NB4 (cell line): ENCODE results near the gene KCTD1.

ENCODE experiments used
- DNase-seq: peaks from one replicate; pipeline ENCODE4 v3.0.0; 2010; ENCODE audit warnings: low read depth
- H3K4me3 ChIP-seq: one replicate; pipeline ENCODE4 v1.5.1; 2011; ENCODE audit warnings: mild to moderate bottlenecking, low read depth, low read length, moderate library complexity
- CTCF ChIP-seq: IDR thresholded peaks from one replicate; pipeline ENCODE4 v1.5.1; 2012; ENCODE audit warnings: low read depth, low read length
- MAX ChIP-seq: IDR thresholded peaks from 2 replicates; pipeline ENCODE4 v1.6.1; 2011; ENCODE audit warnings: low read depth, low read length
- MYC ChIP-seq: IDR thresholded peaks from 2 replicates; pipeline ENCODE4 v1.6.1; 2011; ENCODE audit warnings: low read depth, low read length
- POLR2A ChIP-seq: IDR thresholded peaks from 2 replicates; pipeline ENCODE4 v1.6.1; 2011; ENCODE audit warnings: mild to moderate bottlenecking; ENCODE audit not compliant: insufficient read length; ENCODE audit errors: extremely low read depth

Gene KCTD1

DNA sequence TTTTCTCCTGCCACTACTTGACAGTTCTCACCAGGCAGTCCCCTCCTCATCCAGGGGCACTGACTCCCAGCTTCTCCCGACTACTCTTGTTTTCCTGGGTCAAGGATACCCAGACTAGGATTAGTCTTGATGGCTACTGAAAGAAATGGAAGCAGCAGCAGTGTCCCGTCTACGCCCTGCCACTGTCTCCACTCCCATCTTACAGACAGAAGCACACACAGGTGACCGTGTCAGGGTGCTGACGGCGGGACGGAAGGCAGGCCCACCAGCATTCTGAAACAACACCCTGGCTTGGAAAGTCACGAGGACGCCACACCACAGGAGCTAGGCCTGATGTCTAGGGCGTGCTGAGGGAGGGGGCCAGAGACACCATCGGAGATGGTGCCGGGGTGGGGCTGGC lies 82.9 kb downstream of the KCTD1 start:
- no peak overlapping the region for H3K4me3 ChIP-seq
- no peak for DNase-seq
- TF ChIP-seq MAX (no peak), POLR2A (no peak), MYC (no peak), CTCF (no peak)

DNA sequence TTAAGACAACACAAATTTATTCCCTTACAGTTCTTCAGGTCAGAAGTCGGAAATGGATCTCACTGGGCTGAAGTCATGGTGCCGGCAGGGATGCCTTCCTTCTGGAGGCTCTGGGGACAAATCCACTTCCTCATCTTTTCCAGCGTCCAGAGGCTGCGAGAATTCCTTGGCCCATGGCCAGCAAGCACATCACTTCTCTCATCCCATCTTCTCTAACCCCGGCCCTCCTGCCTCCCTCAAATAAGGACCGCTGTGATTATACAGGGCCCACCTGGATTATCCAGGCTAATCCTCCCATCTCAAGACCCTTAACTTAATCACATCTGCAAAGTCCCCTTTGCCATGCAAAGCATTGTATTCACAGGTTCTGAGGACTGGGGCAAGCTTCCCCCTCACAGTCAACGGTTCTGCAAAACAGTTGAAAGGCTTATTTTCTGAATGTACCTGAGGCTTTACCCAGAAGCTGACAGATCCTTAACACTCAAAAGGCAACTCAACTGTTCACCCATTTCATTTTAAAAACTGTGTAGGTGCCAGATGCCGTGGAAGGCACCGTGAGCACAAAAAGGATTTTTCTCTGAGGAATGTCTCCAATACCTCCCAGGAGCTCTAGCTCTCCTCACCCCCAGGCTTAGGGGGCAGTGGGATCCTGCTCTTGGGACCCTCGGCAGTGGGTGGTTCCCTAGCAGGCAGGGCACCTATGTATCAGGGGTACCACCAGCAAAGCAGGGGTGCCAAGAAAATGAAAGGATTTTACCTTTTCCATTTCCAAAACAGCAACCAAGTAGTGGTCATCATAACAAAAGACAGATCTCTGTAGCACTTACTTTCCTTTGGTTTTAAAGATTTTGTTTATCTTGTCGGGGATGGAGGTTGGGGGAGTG lies 84.0 kb downstream of the KCTD1 start:
- H3K4me3 ChIP-seq: no peak overlapping the region
- no peak for DNase-seq
- no peak for TF ChIP-seq MAX
- no peak for TF ChIP-seq MYC
- no peak for TF ChIP-seq POLR2A
- TF ChIP-seq CTCF: no peak

- no peak for TF ChIP-seq MAX
- no peak for TF ChIP-seq CTCF
- TF ChIP-seq POLR2A: no peak
- no peak for TF ChIP-seq MYC
- DNase-seq: no peak
These were observed 86.0 kb downstream of the KCTD1 start for GRCh38 chr18:26462355-26462754.

DNA sequence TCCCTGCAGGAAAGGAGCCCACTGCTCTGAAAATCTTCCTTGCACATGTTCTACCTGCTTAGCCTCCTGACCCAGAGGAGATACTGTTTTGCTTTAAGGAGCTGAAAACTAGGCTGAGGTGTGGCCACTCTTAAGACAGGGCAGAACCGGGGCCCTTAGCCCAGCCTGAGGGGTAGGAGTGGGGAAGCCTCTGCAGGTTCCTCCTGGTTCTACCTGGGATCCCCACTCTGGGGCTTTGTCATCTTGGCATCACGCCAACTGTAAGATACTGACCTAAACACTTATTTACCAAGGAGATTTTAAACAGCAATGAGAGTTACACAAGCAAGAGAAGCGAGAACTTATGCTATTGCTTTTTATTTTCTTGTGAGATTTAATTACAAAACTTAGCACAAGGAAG lies 86.9 kb downstream of the KCTD1 start:
- TF ChIP-seq MYC: no peak
- no peak for TF ChIP-seq POLR2A
- TF ChIP-seq MAX: no peak
- TF ChIP-seq CTCF: no peak

More at GRCh38 chr18:26462355-26462754, 86.0 kb downstream of the KCTD1 start:
- no peak overlapping the region for H3K4me3 ChIP-seq

DNA sequence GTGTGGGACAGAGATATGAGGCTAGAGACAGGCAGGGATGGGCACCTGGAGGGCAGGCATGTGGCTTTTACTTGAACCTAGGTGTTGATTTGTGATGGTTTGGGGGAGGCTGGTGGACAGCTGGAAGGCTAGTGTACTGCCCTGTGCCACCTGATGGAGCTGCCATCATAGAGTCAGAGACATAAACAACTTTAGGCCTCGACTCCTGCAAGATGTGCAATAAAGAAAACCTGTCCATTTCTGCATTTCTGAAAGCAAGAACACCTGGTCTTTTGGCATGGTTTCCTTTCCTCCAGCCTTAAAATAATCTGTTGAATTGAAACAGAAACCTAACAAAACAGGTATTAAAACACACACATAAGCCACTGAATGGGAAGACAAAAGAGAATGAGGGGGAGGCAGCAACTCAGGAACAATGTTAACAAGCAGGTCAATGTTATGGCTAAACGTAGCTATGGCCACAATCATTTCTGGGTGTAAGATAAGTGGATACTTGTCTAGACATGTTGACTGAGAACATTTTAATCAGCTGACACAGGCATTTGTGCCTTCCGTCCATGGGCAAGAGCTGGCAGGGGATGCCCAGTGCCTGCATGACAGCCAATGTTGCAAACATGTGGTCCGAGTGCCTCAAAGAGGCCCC lies 87.8 kb downstream of the KCTD1 start:
- no peak for TF ChIP-seq MYC
- no peak for TF ChIP-seq POLR2A
- TF ChIP-seq CTCF: no peak
- TF ChIP-seq MAX: no peak
- no peak overlapping the region for H3K4me3 ChIP-seq
- no peak for DNase-seq

More for the DNA sequence above, 86.9 kb downstream of the KCTD1 start:
- DNase-seq: no peak
- no peak overlapping the region for H3K4me3 ChIP-seq
